MV-4-11 (cell line): ENCODE data around the gene MAML1.

Experiments
- DNase-seq: peaks from one replicate; lab custom pipeline; 2025; lab: John Stamatoyannopoulos, UW

The MAML1 gene

DNA sequence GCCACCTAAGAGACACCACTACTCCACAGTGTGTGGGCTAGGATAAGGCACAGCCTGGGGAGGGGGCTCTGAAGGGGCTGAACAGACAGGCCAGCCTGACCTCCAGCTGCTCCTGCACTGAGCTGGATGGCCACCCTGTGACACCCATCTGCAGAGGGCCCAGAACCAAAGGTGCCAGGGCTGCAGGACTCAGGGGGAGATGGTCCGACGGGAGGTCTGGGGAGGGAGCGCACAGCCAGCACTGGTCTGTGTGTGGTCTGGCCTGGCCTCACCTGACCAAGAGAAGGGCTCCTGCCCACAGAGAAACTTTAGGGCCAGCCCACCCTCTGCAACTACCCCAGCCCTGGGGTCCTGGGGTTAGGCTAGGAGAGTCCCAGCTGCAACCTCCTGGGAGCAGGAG lies 62.0 kb downstream of the MAML1 start:
- DNase-seq, result no peak

DNA sequence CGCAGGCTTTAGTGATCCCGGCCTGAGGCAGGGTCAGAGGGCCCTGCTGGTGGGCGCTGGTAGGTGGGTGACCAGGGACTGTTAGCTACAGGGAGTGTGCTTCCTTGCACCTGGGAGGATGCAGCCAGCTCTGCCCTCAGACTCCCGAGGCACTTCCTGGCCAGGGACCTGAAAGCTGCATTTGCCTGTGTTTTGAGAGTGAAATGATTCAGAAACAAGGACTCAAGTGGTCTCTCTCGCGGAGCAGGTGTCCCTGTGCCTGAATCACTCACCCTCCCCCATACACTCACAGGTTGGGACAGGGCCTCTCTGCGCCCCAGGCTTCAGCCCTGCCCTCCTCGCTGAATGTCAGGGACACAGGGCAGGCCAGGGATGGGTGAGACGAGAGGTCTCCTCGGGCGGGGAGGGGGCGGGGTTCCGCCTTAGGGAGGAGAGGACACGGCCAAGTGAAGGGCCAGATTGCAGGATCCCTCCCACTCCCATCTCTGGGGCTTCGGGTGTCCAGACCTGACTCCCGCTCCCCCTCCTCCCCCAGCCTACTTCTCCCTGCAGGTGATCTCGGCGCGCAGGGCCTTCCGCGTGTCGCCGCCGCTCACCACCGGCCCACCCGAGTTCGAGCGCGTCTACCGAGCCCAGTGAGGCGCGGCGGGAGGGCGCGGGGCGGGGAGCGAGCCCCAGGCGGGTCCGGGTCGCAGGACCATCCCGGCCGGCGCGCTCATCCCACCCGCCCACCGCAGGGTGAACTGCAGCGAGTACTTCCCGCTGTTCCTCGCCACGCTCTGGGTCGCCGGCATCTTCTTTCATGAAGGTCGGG lies 62.6 kb downstream of the MAML1 start:
- no peak for DNase-seq

DNA sequence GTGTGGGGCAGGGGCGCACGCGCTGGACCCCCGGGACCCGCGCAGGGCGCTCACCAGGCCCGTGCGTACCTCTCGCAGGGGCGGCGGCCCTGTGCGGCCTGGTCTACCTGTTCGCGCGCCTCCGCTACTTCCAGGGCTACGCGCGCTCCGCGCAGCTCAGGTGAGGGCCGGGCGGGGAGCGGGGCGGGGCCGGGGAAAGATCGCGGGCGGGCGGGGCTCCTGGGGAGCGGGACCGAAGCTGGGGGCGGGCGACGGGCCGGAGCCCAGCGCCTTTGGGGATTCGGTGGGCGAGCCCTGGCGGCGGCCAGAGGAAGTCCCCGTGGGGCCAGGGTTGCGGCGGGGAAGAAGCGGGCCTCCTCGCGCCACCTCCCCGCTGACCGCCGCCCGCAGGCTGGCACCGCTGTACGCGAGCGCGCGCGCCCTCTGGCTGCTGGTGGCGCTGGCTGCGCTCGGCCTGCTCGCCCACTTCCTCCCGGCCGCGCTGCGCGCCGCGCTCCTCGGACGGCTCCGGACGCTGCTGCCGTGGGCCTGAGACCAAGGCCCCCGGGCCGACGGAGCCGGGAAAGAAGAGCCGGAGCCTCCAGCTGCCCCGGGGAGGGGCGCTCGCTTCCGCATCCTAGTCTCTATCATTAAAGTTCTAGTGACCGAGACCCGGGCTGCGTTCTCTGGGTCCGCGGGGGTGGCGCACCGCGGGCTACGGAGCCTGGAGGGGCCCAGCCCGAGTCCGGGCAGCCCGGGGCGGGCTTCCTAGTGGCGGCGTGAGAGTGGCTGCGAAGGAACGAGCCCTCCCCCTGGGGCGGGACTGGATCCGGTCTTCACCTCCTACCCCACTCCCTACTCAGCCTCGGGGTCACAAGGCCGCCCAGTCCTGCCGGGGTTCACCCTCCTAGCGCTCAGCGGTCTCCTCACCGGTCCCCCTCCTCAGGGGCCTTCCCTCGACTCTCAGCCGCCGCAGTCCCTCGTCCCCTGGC lies 63.5 kb downstream of the MAML1 start:
- peak; percentile 79 for DNase-seq

DNA sequence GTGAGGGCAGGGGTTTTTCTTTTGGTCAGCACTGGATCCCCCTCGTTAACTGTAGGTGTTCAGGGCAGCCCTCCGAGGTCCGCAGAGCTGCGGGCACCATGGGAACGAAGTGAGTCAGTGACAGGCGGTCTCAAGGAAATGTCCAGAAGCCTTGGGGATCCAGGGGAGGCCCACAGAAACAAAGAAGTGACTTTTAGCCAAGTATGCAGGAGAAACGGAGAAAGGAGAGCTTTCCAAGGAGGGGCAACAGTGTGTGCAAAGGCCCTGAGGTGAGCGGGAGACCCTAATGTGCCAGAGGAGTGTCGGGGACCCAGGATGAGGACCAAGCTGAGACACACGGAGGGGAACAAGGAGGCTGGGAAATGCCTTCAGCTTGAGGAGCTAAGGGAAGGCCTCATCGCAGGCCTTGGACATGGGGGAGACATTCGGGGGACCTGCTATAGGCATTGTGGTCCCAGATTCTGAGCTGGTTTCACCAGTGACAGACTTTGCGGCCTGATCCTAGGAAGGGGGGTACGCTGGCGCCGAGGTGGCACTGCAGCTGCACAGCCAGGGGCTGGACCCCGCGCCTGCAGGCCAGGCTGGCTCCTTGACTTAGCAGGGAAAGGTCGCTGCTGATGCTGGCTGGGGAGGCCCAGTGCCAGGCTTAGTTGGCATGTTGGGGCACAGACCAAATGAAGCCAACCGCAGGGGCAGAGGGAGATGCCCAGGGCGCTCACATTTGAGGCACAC lies 64.4 kb downstream of the MAML1 start:
- no peak for DNase-seq

DNA sequence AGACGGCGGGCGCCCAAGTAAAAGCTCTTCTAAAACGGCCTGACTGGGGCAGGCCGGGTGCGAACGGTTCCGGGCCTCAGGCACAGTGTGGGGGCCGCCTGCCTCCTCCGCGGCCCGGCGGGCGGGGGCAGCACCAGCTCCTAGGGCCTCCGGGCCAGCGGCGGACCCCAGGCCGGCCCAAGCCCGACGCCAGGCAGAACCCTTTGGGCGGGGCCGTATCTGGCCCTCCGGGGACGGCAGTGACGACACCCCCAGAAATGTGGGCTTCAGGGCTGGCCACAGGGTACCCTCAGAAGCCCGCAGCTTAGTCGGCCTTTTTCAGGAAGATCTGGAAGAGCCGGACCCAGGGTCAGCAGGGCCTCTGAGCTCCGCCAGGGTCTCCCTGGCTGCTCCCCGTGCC lies 65.1 kb downstream of the MAML1 start:
- DNase-seq, result no peak

DNA sequence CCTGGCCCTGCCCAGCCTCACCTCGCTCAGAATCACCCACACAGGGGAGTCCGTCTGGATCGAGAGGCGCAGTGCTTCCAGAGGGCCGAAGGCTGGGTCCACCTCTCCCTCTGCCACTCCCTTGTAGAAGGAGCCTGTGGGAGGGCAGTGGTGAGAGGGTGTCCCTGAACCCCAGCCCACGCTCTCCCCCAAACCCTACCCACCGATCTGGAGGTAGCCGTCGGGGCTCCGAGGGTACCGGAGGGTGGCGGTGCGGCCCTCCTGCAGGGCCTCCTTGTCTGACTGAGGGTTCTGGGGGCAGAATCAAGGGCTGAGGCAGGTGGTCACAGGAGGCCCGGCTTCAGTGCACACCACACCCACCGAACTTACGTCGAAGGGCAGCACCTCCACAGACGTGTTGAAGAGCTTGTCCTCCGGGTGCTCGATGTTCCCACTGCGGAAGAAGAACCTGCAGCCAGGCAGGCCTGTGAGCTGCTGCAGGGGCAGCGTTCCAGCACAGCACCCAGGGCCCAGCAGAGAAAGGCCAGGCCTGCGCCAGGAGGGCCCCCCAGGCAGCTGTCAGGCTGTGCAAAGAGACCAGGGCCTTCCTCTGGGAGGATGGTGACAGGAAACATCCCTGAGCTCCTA lies 65.6 kb downstream of the MAML1 start:
- DNase-seq, result no peak

DNA sequence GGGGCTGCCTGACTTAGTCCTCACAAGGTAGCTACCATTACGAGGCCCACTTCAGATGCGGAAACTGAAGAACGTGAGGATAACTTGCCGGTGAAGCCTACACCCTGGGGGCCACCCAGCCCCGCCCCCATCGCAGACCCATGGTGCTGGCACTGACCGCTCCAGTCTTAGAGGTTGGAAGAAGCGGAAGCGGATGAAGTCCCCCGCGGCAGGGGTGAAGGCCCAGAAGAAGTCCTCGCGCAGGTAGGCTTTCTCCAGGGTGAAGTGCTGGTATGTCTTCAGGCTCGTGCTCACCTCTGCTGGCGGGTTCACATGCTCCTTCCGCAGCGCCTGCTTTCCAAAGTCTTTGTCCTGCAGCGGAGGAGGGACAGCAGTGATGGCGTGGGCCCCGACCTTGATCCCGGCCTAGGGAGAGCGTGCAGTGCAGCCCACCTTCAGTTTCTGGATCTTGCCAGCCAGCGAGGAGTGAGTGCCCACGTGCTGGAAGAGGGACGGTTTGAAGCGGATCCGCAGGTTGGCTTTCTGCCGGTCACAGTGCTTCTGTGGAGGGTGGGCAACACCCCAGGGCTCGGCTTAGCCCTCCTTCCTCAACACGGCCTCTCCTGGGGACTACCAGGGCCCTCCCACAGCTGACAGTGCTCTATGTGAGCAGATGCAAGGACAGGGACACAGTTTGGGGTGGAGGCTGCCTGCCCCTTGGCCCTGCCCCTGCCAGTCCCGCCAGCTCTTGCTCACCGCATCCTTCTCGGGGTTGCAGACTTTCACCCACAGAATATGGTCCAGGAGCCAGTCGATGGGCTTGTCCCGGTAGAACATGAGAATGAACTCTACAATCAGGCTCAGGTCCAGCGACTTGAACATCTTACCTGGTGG lies 66.4 kb downstream of the MAML1 start:
- DNase-seq, result no peak

DNA sequence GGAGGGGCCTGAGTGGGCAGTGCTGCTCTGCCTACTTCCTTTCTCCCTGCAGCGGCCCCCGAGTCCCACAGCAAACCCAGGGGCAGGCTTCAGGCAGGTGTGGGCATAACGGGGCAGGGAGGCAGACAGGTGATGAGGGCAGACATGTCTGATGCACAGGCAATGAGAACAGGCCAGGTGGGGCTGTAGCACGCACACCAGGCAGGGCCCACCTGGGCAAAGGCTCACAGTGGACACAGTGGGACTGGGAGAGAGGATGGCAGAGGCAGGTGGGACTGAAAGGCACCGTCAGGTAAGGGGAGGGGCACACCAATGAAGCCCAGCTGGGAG lies 67.0 kb downstream of the MAML1 start:
- no peak for DNase-seq

DNA sequence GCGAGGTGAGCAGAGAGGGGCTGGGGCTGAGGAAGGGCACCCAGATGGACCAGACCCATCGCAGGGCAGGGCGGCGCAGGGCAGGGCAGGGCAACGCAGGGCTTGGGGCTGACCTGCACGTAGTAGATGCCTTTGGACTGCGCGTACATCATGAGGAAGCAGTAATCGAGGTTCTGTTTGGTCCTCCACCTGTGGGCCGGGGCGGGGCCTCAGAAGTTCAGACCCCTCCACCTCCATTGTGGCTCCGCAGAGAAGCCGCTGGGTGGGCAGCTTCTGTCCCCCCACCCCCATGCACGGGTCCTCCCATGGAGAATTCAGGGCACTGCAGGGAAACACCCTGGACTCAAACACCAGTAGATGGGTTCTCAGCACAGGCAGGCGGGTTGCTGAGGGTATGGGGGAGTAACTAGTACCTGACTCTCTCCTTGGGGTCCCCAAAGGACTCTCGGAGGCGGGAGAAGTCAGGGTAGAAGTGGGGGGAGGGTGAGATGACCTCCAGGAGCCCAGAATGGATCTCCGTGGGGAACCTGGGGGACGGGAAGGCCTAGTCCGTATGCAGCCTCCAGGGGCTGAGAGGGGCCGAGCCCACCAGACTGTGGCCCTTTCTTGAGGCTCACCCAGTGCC lies 67.6 kb downstream of the MAML1 start:
- DNase-seq, result no peak

DNA sequence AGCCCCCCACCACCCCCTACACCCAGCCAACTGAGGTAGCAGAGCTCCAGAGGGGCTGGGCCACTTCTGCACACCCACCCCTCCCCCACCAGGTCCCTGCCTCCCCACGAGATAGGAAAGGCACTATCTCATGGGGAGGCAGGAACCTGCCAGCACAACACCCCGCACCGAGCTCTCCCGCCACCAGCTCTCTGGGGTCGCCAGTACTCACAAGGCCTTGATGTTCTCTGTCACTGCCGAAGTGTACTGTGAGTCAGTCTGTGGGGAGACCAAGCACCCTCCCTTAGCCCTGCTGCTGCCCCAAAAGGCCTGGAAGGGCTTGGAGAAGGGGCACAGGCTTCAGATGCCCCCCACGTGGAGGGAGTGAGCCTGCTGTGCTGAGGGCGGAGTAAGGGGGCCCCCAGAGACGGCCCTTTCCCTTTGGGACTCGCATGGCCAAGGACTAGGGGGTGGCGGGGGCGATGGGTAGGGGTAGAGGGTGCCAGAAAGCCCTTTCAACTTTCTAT lies 68.1 kb downstream of the MAML1 start:
- peak; percentile 38 for DNase-seq

- DNase-seq, result peak; percentile 42
These were observed 68.9 kb downstream of the MAML1 start for GRCh38 chr5:179801304-179802206.

DNA sequence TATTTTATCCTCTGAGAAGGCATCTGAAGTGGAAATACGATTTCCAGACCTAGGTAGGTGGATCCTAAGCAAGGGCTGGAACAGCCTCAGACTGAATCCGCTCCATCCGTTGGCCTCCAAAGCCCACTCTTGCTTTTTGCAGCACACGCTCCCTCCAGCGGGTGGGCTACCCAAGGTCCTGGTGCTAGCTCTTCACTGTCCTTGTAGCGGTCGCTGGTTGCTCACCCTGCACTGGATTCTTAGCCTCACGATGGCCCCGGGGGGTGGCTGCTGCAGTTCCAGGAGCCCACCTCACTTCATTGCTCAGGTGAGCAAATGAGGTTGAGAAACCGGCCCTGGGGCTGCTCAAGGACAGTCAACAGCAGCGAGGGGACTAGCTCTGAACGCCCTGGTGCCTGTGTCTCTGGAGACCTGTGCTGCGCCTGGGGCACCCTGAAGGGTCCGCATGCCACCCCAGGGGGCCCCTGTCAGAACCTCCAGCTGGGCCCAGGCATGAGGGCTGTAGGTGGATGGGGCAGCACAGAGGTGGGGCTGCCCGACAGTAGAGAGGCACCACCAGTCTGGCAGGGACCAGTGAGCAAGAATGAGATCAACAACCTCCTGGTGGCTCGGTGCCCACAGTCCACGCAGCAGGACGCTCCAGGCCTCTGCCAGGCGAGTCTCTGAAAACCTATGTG lies 69.7 kb downstream of the MAML1 start:
- DNase-seq, result no peak

DNA sequence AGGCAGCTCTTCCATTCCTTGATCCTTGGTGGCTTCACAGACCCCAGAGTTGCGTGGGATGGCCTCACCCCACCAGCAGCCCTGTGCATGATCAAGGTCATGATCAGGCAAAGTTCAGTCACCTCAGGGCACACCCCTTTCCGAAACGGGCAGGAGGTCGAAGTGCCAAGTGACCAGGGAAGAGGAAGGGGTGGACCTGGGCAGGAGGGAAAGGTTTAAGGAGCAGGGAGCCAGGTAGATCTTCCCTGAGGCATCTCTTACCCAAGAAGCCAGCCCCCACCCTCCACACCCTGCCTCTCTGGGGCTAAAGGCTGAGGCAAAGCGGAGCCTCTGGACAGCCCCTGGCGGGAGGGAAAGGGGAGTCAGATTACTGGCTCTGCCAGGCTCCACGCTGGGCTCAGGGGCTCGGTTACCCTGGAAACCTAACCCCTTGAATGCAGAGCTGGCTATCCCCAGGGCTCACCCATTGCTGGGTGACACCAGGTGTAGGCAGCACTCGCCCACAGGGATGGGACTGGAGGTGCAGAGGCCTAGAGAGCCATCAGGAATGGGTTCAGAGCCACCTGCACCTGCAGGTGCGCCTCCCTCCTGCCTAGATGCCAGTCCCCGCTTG lies 70.4 kb downstream of the MAML1 start:
- DNase-seq, result no peak

GRCh38 chr5:179803651-179804554 lies 71.3 kb downstream of the MAML1 start:
- DNase-seq, result peak; percentile 89

DNA sequence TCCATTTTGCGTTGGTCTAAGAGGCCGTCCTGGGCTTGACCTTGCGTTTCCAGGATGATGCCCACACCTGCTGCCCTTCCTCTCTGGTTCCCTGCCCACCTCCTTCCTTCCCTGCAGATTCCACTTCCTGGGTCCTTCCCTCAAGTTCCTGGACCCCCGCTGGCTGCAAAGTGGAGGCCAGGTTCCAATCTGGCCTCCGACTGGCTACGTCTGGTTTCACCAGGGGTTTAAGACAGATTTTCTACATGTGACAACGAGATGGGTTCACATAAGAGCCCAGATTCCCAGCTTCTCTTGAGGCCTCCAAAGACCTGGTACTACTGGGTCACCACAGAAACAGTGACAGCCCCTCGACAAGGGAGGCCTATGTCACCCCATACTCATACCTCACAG lies 71.9 kb downstream of the MAML1 start:
- DNase-seq, result no peak

GRCh38 chr5:179805070-179805528 lies 72.5 kb downstream of the MAML1 start:
- DNase-seq, result no peak
